ENCODE results near the gene TTC39B.

Gene TTC39B

DNA sequence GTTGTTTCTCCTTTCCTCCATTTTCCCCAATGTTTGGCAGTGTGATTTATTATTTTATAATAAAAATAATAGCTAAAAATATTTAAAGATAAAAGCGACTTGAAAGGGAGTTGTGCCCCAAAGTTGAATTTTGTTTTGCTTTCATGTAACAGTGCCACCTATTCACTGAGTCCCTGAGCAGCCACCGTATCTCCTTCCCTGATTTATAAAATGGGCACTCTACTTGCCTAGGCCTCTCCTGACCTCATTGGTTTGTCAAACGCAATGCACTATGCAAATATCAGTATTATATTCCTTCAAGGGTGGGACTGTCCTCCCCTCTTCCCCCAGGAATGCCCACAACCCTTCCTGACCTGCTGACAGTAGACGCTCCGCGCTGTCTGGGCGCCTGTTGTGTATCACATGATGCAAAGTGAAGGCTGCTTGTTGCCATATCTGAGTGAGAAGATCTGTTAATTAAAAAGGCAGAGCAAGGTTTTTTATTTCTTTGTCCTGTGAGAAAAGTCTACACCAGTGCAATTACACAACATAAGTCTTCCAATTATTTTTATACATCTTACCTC lies 81.4 kb downstream of the TTC39B start:
- no peak for DNase-seq (ENCODE audit: low read depth)

DNA sequence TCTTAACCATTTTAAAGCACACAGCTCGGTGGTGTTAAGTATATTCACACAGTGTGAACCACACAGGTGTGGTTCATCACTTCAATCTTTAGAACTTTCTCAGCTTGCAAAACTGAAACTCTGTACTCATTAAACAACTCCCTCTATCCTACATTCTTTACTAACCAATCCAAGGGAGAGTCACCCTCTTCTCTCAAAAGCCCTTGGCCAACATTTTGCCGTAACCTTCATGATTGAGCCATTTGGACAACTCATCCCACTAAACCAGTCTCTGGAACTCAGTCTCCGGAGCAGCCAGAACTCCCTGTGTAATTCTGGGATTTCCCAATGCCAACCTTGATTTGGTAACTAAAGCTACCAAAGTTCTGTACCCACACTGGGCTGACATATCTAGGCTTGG lies 84.7 kb downstream of the TTC39B start:
- no peak for DNase-seq (ENCODE audit: low read depth)

DNA sequence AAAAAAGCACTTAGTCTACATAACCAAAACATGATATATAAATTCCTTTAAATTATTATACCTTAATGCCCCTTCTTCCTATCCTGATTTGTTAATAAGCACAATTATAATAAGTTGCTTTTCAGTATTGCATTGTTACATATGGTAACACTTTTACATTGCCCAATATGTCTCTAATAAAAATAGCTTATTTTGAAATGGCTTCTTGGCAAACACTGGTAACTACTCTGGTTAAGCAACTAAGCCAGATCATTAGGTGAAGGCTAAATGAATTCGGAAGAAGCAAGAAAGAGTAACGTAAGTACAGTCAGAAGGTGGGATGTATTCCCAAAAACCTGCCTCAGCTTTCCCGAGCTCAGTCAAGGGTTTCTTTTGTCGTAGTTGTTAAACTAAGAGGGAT lies 85.3 kb downstream of the TTC39B start:
- no peak for DNase-seq (ENCODE audit: low read depth)

DNA sequence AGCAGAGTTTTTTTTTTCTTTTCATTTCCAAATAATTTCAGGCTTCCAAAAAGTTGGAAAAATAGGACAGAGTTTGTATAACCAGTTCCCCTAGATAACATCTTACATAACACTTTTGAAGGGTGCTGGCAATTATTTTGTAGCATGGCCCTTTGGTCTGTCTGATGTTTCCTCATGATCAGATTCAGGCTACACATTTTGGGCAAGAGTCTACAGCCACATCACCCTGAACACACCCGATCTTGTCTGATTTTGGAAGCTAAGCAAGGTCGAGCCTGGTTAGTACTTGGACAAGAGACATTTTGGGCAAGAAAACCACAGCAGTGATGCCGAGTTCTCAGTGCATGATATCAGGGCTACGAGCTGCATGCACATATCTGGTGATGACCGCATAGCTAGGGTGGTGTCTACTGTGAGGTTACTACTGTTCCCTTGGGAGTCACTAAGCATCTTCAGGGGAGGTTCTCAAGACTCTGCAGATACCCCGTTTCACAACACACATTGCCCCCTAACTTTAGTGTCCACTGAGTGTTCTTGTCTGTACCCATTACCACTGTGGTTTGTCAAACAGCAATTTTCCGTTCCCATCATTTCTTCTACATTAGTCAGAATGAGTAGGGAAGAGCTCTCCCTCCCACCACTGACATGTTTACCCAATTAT lies 86.2 kb downstream of the TTC39B start:
- DNase-seq (ENCODE audit: low read depth) = no peak

DNA sequence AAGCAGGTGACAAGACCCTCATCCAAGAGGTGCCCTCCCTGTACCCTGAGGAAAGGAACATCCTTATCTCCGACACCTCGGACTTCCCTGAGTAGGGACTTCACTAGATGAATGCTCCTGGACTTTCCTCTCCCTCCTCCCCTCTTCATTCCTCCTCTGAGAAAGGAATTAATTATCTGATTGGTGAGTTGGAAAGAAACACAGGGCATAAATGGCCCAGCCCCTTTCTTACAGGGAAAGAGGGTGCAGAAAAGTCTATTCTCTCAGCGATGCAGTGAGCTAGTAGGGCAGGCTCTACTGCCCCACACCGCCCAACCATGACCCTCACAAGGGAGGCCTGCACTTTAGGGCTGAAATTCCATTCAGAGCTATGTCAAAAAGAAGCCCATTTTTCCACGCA lies 87.5 kb downstream of the TTC39B start:
- DNase-seq (ENCODE audit: low read depth) = no peak

DNA sequence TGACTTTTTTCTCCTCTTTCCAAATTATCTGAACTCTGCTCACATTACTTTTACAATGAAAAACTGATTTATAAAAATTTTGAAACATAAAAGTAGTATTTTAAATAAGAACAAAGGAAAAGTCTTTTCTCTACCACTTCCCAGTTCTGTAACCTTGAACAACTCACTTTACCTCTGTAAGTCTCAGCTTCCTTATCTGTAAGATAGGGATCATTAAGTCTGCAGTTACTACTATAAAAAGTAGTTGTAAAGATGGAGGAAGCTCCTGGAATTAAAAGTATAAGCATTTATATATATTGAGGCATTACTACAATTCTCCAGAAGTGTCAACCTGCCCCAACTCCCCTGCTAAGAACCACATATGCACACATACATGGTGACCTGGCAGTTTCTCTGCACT lies 88.0 kb downstream of the TTC39B start:
- DNase-seq (ENCODE audit: low read depth) = no peak

GRCh38 chr9:15213249-15213648 lies 93.8 kb downstream of the TTC39B start:
- no peak for DNase-seq (ENCODE audit: low read depth)

DNA sequence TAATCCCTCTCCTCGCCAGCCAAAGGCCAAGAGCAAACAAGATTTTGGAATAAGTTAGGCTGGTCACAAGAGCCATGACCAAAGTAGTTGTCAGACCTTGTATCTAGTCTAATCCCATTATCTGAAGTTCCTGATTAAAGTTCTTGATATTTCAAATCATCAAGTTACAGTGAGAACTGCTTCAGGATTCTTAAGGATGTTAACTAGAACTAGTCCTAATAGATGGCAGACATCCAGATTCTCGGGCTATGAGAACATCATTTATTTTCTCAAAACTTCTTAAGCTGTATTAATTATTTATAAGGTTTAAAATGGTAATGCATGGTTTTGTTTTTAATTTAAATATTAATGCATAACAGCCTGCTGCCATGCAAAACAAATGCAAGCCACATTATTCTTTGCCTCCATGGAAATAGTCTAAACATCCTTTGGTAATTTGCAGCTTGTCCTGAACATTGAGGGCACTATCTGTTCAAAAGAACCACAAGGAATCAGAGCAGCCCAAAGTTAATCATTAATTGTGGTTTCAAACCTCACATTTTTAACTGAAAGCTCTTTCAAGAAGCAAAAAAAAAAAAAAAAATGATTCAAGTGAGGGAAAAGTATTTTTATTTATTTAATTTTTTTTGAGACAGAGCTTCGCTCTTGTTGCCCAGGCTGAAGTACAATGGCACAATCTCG lies 95.1 kb downstream of the TTC39B start:
- no peak for DNase-seq (ENCODE audit: low read depth)

DNA sequence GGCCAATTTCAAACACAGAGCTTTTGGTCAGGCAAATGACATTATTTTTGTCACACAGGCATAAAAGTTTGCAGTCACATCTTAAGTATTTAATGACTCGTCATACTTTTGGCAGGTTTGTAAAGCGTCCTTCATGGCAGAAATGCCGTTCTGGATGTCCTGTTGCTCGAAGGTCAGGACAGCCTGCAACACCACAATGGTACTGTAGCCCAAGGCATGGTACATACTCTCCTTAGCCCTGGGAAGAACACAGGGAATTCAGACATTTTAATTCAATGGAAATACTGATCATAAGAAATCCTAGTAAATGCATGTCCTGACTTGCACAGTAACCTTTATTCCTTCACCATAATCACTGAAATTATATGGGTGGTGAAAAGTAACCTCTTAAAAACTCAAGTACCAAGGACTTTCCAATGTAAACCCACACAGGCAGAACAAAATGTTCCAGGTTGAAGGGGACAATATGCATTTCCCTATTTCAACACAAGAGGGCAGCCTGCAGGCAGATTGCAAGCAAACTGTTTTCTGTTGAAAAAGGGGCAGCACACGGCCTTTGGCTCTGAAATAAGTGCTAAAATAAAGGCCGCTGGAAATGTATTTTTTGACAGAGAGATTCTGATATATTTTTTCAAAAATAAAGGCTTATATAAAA lies 95.7 kb downstream of the TTC39B start:
- DNase-seq (ENCODE audit: low read depth) = peak; percentile 26

GRCh38 chr9:15206903-15207696 lies 99.9 kb downstream of the TTC39B start:
- DNase-seq (ENCODE audit: low read depth) = no peak

- DNase-seq (ENCODE audit: low read depth) = no peak
These were observed 101.2 kb downstream of the TTC39B start for GRCh38 chr9:15205632-15206420.

- DNase-seq (ENCODE audit: low read depth) = no peak
These were observed 103.4 kb downstream of the TTC39B start for GRCh38 chr9:15203581-15203980.

DNA sequence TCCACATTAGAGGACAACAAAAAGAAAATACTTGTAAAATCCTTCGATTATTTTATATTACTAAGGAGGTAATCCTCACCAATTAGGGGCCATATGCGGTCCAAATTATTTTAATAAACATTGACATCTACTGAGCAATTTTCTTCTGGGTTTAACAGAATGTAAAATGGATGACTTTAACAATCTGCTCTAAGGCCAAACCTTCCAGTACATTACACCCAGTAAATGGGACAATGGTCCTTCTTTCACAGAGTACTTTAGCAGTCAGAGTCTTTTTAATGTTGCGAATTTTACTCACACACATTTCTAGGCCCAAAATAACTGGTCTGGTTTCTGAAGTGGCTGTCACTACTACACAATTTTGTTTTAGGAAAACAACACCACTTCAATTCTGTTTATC lies 106.9 kb downstream of the TTC39B start:
- no peak for DNase-seq (ENCODE audit: low read depth)

DNA sequence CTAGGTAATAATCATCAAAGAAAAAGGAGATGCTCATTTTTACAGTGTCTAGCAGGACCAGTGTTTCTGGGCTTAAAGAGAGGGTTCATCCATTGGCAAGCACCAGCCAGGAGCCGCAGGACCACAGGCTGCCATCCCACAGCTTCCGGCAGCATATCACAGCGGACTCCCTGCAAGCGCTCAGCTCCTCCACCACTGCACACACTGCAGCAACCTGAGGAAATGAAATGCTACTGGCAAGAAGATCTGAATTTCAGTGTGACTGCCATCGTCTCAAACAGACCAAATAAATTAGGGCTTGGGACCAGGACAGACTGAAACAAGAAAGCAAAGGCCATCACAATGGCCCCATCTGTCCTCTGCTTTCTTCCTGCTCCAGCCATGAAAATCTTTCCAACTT lies 114.2 kb downstream of the TTC39B start:
- DNase-seq (ENCODE audit: low read depth) = no peak

DNA sequence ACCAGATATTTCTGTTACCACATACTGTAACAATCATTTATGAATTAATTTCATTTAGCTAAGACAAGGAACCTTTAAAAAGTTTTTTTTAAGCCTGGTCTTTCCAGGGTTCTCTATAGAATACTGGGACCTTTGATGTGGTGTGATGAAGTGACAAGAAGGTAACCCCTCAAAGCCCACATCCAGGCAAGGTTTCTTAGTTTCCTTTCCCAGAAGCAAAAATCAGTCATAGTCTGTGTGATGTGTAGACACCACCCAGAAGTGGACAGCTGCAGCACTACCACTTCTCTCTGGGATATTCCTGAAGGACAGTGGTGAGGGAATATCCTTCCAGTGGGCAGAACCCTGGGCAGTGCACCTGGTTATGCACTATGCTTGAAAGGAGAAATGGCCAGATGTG lies 115.6 kb downstream of the TTC39B start:
- no peak for DNase-seq (ENCODE audit: low read depth)

- no peak for DNase-seq (ENCODE audit: low read depth)
These were observed 117.5 kb downstream of the TTC39B start for GRCh38 chr9:15189481-15189880.

- no peak for DNase-seq (ENCODE audit: low read depth)
These were observed 119.4 kb downstream of the TTC39B start for GRCh38 chr9:15187589-15187988.

DNA sequence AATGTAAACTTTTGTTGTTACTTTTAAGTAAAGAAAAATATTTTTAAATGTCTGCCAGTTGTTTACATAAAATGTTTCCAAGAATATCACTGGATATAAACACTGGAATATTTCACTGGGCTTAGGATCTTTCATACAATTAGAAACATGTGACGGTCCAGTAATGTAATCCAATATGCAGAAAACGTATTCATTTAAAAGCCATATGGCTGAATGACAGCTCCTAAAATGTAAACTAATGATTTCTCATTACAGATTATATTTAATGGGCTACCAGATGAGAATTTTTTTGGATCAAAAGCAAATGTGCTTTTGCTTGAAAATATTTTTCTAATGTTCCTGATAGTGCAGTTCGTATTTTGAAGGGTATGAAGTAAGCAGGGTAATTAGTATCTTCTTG lies 124.3 kb downstream of the TTC39B start:
- no peak for DNase-seq (ENCODE audit: low read depth)

DNA sequence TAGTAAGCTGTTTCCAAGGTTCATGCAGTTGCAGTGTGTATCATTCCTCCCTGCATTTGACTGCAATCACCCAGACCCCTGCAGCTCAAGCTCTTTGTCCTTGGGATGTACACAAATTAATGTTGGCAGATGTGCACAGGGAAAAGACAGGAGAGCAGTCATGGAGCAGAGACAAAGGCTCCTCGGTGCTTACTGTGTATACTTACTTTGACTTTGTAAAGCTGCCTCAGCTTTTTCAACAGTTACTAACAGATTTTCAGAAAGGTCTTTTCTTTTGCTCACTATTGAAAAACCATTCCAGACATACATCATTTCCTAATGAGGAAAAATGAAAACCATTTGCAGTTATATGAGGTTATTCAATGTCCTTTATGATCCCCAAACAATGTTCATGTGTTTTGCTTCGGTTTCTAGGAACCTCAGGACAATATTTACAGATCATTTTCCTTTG lies 124.9 kb downstream of the TTC39B start:
- no peak for DNase-seq (ENCODE audit: low read depth)

DNA sequence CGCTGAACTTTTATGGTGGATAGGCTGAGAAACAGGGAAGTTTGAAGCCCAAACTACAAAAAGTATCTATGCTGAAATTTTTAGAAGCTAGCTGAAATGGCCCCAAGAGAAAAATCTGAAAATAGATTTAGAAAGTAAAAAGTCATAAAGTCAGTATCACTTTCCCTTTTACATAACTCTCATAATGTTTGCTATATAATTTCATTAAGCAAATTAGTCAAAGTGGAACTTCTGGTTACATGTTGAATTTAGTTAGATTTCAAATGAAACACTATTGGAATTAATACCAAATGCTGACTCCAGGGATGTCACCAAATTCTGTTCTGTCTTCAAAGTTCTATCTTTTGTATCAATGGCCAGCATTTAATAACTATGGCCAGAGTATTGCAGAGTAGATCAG lies 126.9 kb downstream of the TTC39B start:
- no peak for DNase-seq (ENCODE audit: low read depth)

GRCh38 chr9:15178631-15179030 lies 128.4 kb downstream of the TTC39B start:
- no peak for DNase-seq (ENCODE audit: low read depth)

DNA sequence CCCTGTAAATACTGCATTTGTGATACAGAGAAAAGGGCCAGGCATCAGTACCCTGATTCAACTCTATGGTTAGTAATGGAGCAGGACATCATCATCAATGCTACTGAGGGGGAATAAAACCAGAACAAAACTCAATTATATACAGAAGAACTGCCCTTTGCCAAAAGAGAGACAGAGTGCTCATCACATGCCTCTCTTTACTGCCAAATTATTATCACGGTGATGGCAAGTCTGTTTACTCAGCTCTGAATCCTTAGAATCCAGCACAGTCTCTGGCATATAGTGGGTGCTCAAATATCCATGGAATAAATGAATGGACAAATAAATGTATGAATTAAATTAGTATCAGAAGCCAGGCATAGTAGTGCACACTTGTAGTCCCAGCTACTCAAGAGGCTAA lies 130.2 kb downstream of the TTC39B start:
- DNase-seq (ENCODE audit: low read depth) = no peak
